Stimulated activated CD8-positive, alpha-beta memory T cell treated with anti-CD3 and anti-CD28 coated beads, Interleukin-12 subunit alpha, Interleukin-12 subunit beta, amount 100 ng/mL, for 4 hours (primary cell): ENCODE data around the gene GSC.
"Not testable (repeated sequence)": the region's sequence is repeated elsewhere in the genome, so short reads cannot be mapped to it uniquely, and the experiment has no call there.

Source experiments
- DNase-seq: peaks from one replicate; pipeline ENCODE4 v3.0.0-alpha.2; 2020; ENCODE audit warnings: low read depth

The GSC gene

GRCh38 chr14:94769391-94770250, at the start of gene GSC:
TSS of gene GSC (minus strand) at chr14:94770113. CDS start at chr14:94770015, 98 bp downstream.
- no peak for DNase-seq

GRCh38 chr14:94819531-94819930, 49.6 kb upstream of the GSC start:
- no peak for DNase-seq

GRCh38 chr14:94816113-94816512, 46.2 kb upstream of the GSC start:
- no peak for DNase-seq

DNA sequence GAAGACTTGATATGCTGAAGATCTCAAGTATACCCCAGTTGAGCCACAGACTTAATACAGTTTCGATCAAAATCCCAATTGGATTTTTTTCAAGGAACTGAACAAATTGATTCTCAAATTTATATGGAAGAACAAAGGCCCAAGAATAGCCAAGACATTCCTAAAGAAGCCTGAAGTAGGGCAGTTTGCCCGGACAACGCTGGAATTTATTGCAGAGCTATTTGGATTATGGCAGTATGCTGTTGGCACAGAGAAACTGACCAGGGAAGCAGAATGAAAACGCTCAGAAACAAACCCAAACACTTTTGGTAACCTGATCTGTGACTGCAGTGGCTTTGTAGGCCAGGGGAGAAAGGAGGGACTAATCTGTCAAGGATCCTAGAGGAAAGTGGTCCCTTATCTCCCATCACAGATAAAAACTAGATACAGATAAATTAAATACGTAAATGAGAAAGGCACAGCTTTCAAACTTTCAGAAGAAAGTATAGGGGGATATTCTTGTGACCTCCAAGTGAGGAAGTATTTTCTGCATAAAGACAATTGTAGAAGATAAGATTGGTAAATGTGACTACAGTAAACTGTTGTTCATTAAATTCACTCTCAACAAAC, 35.9 kb upstream of the GSC start:
- no peak for DNase-seq

DNA sequence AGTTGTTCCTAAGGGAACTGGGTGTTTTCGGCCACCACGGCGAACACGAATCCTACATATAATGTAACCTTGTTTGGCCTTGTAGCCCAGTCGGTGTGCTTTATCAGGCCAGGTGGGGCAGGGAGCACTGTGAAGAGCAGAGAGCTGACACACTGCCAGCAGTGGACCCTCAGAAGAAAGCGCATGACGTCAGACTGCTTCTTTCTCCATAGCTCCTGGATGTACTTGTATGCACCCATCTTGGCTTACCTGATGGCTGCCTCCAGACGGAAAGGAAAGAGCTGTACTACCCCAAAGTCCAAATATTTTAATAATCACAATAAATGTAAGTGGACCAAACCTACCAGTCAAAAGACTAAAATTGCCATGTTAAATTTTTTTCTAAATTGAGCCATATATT, 31.3 kb upstream of the GSC start:
- no peak for DNase-seq

DNA sequence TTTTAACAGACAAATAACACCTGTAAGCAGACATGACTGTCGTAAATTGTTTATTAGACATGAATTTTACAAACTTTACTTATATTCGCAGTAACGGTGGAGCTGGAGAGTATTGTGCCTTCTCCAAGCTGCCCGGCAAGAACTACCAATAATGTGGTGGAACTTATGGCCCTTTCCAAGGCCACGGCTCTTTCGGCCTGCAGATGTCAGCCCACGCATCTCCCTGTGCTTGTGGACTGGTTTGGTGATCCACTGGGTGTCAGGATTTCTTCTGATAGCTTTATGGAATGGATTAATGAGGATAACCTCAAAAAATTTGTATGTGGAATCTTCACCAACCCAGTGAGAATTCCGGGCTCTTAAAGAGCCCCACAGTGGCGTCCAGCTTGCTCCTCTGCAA, 30.9 kb upstream of the GSC start:
- not testable (repeated sequence) for DNase-seq

- DNase-seq = no peak
Measured at GRCh38 chr14:94797887-94798286, 28.0 kb upstream of the GSC start.

- no peak for DNase-seq
Measured at GRCh38 chr14:94796278-94796677, 26.4 kb upstream of the GSC start.

- no peak for DNase-seq
Measured at GRCh38 chr14:94795372-94795771, 25.5 kb upstream of the GSC start.

GRCh38 chr14:94793901-94794300, 24.0 kb upstream of the GSC start:
- no peak for DNase-seq

- DNase-seq = no peak
Measured at GRCh38 chr14:94787655-94788054, 17.7 kb upstream of the GSC start.

DNA sequence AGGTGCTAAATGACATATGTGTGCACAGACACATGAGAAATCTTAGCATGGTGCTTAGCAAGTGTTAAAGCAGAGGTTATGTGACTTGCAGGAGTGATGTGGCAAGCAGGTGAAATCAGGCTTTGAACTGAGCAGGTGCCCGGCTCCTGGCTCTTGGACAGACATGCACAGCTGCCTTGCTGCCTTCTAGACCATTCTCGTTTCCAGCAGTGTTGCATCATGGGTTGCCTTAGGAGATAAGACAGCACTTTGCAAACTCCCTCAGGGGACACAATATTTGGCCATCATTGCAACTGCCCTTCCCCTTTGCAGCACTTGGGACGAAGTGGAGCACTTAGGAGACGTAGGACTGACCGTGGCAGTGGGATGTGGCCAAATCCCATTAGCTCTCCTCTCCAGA, 17.2 kb upstream of the GSC start:
- no peak for DNase-seq

DNA sequence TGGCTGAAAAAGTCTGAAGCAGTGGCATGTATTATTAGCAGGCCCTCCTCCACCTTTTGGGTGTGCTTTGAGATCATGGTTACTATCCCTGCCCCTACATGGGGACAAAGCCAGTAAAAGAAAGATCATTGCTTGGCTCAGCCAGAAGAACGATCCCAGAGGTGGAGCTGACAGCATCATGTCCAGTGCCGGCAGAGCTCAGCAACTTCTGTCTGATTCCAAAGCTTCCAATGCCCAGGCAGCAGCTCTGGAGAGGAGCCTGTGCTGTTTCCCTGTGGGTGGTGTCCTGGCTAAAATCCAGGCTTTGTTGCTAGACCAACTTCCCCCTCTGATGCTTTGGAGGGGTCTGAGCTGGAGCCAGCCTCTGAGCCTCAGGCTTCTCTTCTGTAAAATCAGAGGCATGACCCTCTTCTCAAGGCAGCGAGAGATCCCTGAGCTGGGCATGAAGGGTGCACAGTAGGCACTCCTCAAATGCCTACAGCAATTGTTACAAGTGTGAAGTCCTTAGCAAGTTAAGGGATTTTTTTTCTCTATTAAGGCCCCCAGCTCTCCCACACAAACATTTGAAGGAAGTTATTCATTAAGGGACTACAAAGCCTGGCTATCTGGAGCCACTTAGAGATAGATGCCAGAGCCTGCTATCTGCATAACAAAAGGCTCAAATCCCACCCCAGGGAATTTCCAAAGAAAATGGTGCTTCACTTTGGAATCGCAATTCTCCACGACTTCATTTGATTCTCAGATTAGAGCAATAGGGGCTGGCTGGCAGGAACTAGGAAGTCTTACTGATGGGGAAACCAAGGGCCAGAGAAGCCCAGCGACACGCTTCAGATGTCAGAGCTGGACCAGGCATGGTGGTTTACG, 10.9 kb upstream of the GSC start:
- DNase-seq = no peak

GRCh38 chr14:94779713-94780112, 9.8 kb upstream of the GSC start:
- DNase-seq = no peak

GRCh38 chr14:94775871-94776210, 5.9 kb upstream of the GSC start:
- DNase-seq = no peak

GRCh38 chr14:94775091-94775870, 5.4 kb upstream of the GSC start:
- no peak for DNase-seq

DNA sequence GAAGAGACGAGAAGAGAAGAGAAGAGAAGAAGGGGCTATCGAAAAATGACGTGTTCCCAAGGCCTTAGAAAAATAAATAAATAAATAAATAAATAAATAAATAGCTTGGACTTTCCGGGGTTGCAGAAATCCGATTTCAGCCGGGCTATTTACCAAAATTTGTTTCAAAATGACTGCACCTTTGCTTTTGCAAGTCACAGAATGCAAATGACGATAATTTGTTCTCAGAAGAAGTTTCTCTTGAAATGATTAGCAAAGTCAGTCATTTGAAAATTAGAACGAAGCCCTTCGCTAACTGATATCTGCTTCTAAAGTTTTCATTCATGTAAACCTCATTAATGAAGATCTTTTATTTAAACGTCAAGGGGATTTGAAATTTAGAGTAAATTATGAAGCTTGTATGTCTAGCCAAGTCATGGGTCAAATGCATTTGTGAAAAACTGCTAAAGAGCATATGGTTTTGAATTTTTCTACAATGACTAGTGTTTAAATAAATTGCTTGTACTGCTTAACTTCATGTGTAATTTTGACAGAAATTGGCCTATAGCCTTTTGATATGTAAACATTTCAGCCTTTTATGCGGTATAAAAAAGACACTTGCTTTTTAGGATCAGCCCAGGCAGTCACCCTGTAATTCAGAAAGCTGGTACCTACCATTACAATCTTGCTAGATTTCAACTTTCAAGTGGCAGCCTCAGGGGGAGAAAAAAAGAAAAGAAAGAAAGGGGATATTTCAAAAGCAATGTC, 4.6 kb upstream of the GSC start:
- no peak for DNase-seq

- DNase-seq = no peak
Measured at GRCh38 chr14:94773655-94774343, 3.9 kb upstream of the GSC start.

GRCh38 chr14:94773061-94773648, 3.2 kb upstream of the GSC start:
- DNase-seq = no peak

DNA sequence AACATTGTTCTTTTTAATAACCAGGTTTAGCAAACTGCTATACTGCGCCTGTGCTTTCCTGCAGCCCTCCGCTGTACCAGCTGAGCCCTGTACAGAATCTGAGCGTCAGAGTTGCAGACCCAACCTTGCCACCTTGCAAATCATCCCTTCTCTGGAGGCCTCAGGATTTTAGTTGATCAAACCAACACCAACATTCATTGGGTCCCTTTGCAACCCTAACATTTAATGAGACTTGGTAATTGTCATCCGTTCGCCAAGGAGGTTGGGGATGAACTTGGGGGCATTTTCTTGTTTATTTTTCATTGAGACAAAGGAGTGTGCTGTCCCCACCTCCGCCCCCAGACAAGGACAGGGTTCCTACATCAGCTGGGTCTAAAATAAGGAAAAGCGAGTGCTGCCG, 2.6 kb upstream of the GSC start:
- no peak for DNase-seq
